Measurements from ENCODE around the gene GRHPR.

DNA sequence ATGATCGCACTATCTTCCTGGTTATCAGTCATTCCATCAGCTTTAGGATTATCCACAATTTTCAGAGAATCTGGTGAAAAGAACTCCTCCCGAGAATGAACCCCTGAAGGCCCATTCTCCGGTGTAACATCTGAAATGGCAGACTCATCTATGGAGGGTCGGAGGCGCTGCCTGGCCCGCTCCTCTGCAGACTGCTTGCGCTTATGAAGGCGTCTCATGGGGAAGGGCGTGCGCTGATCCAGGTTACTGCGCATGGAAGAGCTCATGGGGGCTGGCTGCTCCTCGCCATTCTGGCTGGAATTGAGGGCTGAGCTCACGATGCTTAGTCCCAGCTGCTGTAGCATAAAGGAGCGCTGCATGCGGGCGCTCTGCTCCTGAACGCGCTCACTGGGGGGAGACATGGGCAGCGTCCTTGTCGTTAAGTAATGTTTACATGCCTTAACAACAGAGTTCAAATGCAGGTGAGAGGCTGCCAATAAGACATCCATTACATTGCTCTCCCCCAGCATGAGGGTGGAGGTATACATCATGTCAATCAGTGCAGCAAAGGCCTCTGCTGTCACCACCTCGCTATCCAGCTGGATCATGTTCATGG is 19.4 kb downstream of the GRHPR start:
- TF ChIP-seq, protein P1, sequence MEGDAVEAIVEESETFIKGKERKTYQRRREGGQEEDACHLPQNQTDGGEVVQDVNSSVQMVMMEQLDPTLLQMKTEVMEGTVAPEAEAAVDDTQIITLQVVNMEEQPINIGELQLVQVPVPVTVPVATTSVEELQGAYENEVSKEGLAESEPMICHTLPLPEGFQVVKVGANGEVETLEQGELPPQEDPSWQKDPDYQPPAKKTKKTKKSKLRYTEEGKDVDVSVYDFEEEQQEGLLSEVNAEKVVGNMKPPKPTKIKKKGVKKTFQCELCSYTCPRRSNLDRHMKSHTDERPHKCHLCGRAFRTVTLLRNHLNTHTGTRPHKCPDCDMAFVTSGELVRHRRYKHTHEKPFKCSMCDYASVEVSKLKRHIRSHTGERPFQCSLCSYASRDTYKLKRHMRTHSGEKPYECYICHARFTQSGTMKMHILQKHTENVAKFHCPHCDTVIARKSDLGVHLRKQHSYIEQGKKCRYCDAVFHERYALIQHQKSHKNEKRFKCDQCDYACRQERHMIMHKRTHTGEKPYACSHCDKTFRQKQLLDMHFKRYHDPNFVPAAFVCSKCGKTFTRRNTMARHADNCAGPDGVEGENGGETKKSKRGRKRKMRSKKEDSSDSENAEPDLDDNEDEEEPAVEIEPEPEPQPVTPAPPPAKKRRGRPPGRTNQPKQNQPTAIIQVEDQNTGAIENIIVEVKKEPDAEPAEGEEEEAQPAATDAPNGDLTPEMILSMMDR (conservative IDR thresholded peaks at IDR 0.05), result no peak
- no peak for TF ChIP-seq ZFX (IDR thresholded peaks at IDR 0.05)

Measured in C4-2B (cell line).